GM21360 (cell line): ENCODE data around the gene MED6.

Source experiments
- ATAC-seq: cut with Tn5 transposase; IDR thresholded peaks from one replicate; pipeline ENCODE4 v1.9.1; 2021; ENCODE audit warnings: mild to moderate bottlenecking, moderate library complexity; ENCODE audit not compliant: unreplicated experiment

MED6 gene

GRCh38 chr14:70601162-70601561, 707 bp upstream of the MED6 start:
- no peak for ATAC-seq

DNA sequence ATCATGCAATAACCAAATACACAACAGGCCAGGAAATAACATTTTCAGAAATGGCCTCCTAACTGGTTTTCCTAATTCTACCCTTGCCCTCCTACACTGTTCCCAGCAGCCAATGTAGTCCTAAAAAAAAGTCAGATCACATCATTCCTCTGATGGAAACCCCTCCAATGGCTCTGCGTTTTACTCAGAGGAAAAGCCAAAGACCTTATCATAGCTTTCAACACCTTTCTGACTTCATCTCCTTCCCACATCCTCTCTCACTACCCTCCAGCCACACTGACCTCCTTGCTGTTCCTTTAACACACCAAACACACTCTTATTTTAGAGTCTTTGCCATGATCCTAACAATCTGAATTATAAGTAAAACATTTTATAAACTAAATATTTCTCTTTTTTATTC, 1.1 kb downstream of the MED6 start:
- no peak for ATAC-seq

DNA sequence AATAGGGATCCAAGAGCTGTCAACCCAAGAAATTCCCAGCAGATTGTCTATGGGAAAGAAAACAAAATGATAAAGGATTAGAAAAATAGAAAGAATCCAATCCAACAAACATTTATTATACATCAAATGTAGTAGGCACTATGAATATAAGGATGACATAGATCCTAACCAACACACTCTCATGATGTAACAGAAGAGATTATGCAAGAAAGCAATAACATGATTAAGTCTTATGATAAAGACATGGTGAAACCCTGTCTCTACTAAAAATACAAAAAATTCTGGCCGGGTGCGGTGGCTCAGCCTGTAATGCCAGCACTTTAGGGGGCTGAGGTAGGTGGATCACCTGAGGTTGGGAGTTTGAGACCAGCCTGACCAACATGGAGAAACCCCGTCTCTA, 2.7 kb downstream of the MED6 start:
- ATAC-seq: no peak

DNA sequence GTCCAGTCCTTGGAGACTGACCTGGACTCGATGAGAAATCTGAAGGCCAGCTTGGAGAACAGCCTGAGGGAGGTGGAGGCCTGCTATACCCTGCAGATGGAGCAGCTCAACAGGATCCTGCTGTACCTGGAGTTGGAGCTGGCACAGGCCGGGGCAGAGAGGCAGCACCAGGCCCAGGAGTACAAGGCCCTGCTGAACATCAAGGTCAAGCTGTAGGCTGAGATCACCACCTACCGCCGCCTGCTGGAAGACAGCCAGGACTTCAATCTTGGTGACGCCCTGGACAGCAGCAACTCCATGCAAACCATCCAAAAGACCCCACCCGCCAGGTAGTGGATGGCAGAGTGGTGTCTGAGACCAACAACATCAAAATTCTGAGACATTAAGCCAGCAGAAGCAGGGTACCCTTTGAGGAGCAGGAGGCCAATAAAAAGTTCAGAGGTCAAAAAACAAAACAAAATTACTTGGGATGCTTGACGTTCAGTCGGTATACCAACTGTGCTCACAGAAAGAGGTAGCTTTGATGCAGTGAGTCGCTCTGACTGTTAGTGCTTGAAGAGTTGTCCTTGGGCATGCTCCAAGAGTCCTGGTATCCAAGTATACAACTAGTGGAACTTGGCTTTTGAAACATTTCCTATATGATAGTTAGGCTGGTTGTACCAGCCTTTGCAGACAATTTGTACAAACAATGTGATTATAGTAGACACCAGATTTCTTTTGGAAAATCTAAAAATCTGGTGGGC, 4.8 kb downstream of the MED6 start:
- ATAC-seq: no peak

- no peak for ATAC-seq
Observed at GRCh38 chr14:70594461-70594860, 6.0 kb downstream of the MED6 start.

- ATAC-seq: no peak
Observed at GRCh38 chr14:70585231-70585630, 15.2 kb downstream of the MED6 start.

GRCh38 chr14:70576891-70577290, 23.6 kb downstream of the MED6 start:
- ATAC-seq: no peak

DNA sequence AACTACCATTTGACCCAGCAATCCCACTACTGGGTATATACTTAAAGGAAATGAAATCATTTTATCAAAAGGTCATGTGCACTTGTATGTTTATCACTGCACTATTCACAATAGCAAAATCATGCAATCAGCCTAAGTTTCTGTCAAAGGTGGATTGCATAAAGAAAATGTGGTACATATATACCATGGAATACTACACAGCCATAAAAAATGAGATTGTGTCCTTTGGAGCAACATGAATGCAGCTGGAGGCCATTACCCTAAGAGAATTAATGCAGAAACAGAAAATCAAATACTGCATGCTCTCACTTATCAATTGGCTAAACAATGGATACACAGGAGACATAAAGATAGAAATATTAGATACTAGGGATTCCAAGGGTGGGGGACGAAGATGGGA, 27.4 kb downstream of the MED6 start:
- no peak for ATAC-seq

DNA sequence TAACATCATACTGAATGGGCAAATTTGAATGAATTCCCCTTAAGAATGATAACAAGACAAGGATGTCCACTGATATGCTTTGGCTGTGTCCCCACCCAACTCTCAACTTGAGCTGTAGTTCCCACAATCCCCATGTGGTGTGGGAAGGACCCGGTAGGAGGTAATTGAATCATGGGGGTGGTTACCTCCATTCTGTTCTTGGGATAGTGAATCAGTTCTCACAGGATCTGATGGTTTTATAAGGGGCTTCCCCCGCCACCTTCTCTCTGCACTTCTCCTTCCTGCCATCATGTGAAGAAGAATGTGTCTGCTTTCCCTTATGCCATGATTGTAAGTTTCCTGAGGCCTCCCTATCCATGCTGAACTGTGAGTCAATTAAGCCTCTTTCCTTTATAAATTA, 29.3 kb downstream of the MED6 start:
- ATAC-seq: no peak

- ATAC-seq: no peak
Observed at GRCh38 chr14:70567791-70568190, 32.7 kb downstream of the MED6 start.

DNA sequence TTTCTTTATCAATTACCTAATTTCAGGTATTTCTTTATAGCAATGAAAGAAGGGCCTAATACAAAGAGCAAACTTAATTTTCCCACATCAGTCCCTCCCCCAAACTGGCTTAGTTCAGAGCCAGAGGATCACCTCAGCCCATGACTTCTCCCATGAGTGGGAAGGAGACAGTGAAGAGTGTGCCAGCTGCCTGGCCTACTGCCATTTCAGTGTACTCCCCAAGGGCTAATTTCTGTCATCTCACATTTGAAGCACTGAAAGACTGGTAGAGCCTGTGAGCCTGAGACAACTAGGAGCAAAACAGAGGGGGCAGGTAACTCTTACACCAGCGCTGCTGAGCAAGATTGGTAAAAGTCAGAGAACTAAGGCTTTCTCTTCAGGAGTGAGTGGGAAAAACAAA, 36.6 kb downstream of the MED6 start:
- ATAC-seq: no peak

- no peak for ATAC-seq
Observed at GRCh38 chr14:70563417-70563816, 37.0 kb downstream of the MED6 start.

GRCh38 chr14:70558356-70558755, 42.1 kb downstream of the MED6 start:
- no peak for ATAC-seq

- no peak for ATAC-seq
Observed at GRCh38 chr14:70555890-70556289, 44.6 kb downstream of the MED6 start.

DNA sequence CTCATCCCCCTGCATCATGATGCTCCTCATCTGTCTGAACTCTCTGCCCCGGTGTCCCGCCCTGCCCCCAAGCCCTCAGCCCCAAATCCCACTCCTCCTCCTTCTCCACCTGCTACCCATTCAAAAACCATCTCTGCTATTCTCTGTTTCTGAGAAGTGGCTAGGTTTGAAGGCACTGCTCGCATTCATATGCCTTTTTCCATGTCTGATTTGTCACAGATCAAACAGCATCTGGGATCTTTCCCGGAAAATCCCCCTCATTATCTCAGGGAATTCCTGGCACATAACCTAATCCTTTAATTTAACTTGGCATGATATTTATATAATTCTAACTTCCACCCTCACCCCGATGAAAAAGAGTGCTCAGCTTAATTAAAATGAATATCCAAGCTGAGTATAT, 62.4 kb downstream of the MED6 start:
- no peak for ATAC-seq

GRCh38 chr14:70536830-70537229, 63.6 kb downstream of the MED6 start:
- ATAC-seq: no peak

- ATAC-seq: no peak
Observed at GRCh38 chr14:70534904-70535303, 65.6 kb downstream of the MED6 start, which contains the start of gene ADAM20. Gene ADAM20 (minus strand): TSS chr14:70535004. CDS start chr14:70524757, 10,247 bp downstream.
